Activated CD8-positive, alpha-beta memory T cell treated with anti-CD3 and anti-CD28 coated beads, Interleukin-2, amount 50 U/mL, for 1 hour (primary cell): Measurements from ENCODE around the gene ERC2.
"Not testable (repeated sequence)": the region's sequence is repeated elsewhere in the genome, so short reads cannot be mapped to it uniquely, and the experiment has no call there.

Source experiments
- DNase-seq: peaks from one replicate; pipeline ENCODE4 v3.0.0-alpha.2; 2020; ENCODE audit errors: extremely low read depth

The ERC2 gene

GRCh38 chr3:56122911-56123310 lies 345.4 kb downstream of the ERC2 start:
- DNase-seq, result no peak

GRCh38 chr3:56121716-56122115 lies 346.6 kb downstream of the ERC2 start:
- DNase-seq, result no peak

GRCh38 chr3:56119575-56120349 lies 348.5 kb downstream of the ERC2 start:
- DNase-seq, result no peak

GRCh38 chr3:56118968-56119367 lies 349.3 kb downstream of the ERC2 start:
- DNase-seq, result no peak

- no peak for DNase-seq
Measured at GRCh38 chr3:56115698-56116097, 352.6 kb downstream of the ERC2 start.

- no peak for DNase-seq
Measured at GRCh38 chr3:56115199-56115598, 353.1 kb downstream of the ERC2 start.

- no peak for DNase-seq
Measured at GRCh38 chr3:56113908-56114307, 354.4 kb downstream of the ERC2 start.

- no peak for DNase-seq
Measured at GRCh38 chr3:56113231-56113630, 355.0 kb downstream of the ERC2 start.

GRCh38 chr3:56111606-56112304 lies 356.5 kb downstream of the ERC2 start:
- DNase-seq, result no peak

- no peak for DNase-seq
Measured at GRCh38 chr3:56110886-56111285, 357.4 kb downstream of the ERC2 start.

- no peak for DNase-seq
Measured at GRCh38 chr3:56107157-56107556, 361.1 kb downstream of the ERC2 start.

GRCh38 chr3:56102032-56102431 lies 366.2 kb downstream of the ERC2 start:
- no peak for DNase-seq

GRCh38 chr3:56101576-56101975 lies 366.7 kb downstream of the ERC2 start:
- no peak for DNase-seq

GRCh38 chr3:56096999-56097398 lies 371.3 kb downstream of the ERC2 start:
- no peak for DNase-seq

- no peak for DNase-seq
Measured at GRCh38 chr3:56094170-56094569, 374.1 kb downstream of the ERC2 start.

- DNase-seq, result no peak
Measured at GRCh38 chr3:56089739-56090138, 378.5 kb downstream of the ERC2 start.

- no peak for DNase-seq
Measured at GRCh38 chr3:56087451-56088053, 380.7 kb downstream of the ERC2 start.

- DNase-seq, result no peak
Measured at GRCh38 chr3:56086355-56086754, 381.9 kb downstream of the ERC2 start.

- DNase-seq, result no peak
Measured at GRCh38 chr3:56081246-56081645, 387.0 kb downstream of the ERC2 start.

- no peak for DNase-seq
Measured at GRCh38 chr3:56076746-56077145, 391.5 kb downstream of the ERC2 start.

GRCh38 chr3:56075089-56075488 lies 393.2 kb downstream of the ERC2 start:
- no peak for DNase-seq

GRCh38 chr3:56069766-56070165 lies 398.5 kb downstream of the ERC2 start:
- no peak for DNase-seq

- DNase-seq, result not testable (repeated sequence)
Measured at GRCh38 chr3:56066405-56066804, 401.9 kb downstream of the ERC2 start.
